Measurements from ENCODE around the gene SNRNP27.
"Not testable (repeated sequence)": the region's sequence is repeated elsewhere in the genome, so short reads cannot be mapped to it uniquely, and the experiment has no call there.

Gene SNRNP27

DNA sequence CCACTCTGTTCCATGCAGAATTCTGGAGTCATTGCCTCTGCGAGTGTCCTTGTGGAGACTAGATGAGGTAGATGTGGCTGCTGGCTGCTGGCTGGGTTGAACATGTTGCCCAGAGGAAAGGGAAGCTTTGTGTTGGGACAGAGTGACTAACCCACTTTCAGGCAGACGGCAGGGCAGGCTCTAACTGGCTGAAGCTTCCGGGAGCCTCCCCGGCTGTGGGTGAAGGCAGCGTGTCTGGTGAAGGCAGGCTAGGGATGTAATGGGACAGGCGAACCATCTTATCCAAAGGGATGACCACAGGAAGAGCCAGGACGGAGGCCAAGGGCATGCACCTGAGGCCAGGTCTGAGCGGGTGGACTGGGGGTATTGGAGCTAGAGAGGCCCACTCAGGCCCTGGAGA is 51.7 kb downstream of the SNRNP27 start:
- no peak for DNase-seq

DNA sequence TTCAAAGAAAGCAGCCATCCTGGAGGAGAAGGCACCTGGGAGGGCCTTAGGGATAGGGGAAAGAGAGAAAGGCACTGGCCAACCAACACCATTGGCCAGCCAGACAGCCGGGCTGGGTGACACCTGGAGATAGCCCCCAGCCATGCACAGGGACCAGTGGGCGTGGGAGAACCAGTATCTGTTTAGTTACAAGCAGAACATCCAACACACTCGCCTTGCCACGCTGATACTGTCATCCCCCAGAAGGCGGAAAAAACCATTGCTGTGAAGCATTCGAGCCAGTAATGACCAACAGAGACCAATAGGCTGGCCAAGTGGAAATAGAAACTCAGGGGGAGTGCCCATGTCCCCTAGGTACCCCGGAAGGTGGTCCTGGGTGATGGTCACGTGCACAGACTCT is 52.2 kb downstream of the SNRNP27 start:
- DNase-seq: no peak

DNA sequence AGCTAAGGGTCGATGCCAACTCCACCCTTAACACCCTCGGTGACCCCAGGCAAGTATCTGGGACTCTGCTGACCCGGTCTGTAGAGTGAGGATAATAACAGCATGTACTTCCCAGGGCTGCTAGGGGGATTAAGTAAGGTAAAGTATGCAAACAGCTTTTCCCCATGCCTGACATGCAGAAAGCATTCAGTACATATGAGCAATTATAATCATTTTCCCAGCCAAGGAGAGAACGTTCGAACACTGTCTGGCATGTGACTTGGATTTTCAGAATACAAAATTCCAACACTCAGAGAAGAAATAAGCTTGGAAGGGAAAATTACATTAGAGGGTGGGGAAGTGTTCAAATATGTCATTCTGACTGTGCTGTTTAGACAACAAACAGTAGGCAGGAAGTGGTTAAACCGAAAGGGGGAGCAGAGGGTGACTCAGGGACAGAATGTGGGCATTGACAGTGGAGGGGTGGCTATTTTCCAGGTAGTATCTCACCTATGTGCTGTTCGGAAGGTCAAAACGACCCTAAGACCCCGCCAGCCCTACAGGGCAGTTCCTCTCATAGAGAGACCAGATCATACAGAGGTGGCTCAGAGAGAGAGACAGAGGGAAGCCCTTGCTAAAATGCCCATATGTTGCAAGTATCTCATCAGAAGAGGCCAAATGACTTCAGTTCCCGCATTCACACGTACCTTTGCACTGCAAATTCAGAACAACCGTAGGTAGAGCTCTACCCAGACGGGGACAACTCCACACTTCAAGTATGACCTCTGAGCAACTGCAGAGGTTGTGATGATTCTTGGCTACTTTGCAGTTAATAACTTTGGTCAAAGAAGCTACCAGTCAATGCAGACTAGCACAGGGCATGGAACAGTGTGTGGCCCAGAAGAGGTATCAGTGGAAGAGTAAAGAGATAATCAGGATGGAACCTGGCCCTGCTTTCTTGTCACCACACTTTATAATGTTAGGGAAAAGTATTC is 52.9 kb downstream of the SNRNP27 start:
- DNase-seq: no peak

DNA sequence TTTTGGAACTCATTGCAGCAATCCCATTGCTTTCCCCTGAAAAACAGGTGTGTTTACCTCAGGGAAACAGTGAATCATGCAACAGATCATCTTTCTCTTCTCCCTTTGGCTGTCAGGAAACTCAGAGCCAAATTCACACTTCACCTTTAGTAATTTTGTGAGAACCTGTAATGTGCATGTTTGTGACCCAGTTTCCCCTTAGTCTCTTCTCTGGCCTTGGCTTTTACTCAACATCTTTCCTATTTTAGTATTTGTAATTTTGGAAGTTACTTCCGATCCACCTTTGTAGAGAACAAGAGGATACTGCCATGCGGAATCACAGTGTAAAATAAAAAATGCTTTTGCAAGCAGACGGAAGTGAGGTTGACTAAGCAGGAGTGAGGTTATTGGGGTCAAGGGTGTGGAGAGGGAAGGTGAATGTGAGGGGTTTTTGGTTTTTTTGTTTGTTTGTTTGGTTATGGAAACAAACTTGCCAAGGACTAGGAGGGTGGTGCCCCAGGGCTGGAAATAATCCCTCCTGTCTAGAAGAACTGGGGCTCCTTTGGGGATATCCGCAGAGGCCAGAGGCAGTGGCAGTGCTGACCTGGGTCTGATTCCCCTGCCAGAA is 53.7 kb downstream of the SNRNP27 start:
- DNase-seq: no peak

DNA sequence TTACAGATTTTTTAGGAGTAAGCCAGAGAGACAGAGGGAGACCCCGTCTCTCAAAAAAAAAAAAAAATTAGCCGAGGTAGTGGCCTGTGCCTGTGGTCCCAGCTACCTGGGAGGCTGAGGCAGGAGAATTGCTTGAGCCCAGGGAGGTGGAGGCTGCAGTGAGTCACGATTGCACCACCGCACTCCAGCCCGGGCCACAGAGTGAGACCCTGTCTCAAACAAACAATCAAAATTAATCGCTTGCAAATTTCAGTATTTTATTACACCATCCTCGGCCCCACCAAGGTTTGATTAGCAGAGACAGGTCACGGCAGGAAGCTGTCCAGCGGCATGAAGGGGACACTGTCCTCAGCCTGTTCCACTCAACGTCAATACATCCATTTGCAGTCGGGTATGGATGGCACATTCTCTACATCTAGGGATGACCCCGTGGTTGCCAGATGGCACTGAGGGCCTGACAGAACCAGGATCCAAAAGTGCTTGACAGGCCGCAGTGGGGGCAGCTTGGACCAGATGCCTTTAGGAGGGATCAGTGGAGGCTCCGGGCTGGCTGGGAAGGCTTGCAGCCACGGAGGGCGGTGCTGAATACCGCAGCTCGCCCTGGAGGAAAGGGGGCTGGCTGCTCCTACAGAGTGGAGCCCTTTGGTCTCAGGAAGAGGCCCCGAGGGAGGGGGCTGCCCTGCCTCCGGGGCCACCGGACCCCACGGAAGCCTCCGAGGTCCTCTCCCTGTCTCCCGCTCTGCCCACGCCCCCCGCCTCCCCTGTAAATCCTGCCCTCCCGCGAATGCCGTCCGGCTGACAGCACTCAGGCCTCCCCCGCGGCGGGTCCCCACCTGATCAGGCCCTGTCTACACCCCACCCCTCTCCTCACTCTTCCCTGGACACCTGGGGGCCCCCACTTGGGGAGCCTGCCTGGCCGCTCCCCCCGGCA is 54.5 kb downstream of the SNRNP27 start:
- no peak for DNase-seq

DNA sequence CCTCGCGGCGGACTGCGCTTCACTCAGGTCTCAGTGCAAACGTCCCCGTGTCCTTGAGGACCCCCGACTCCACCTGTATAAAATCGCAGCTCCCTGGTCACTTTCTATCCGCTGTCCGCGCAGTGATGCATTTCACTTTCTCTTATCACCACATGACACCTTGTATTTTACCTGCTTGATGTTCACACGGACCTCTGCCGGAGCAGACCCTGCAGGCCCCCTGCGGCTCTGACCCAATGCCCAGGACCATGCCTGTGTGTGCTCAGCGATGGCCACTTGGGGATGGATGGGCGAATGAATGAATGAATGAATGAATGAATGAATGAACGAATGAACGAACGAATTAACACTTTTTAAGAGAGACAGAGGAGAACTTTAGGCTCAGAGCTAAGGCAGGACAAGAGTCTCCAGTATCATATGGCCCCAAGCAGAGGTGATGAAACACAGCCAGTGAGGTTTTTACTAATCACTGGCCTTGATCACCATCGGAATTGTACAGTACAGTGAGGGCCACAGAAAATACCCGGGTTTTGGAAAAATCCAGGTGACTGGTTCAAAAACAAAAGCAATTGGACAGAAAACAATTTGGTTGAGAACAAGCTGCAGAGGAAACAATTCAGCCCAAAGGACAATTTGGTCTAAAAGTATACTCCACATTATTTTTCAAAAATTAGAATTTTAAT is 55.3 kb downstream of the SNRNP27 start:
- DNase-seq: no peak

DNA sequence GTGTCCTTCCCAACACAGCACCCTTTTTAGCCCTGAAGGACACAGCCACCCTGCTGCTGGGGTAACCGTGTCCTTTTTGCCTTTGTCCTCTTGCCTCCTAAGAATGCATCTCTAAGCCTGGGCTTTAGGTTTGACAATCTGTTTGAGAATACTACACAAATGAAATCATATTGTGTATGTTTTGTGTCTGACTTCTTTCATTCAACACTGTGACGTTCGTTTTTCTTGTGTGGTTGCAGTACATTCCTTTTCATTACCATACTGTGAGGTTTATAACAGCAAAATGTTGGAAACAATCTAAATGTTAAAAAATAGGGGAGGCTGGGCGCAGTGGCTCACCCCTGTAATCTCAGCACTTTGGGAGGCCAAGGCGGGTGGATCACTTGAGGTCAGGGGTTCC is 56.5 kb downstream of the SNRNP27 start:
- no peak for DNase-seq

DNA sequence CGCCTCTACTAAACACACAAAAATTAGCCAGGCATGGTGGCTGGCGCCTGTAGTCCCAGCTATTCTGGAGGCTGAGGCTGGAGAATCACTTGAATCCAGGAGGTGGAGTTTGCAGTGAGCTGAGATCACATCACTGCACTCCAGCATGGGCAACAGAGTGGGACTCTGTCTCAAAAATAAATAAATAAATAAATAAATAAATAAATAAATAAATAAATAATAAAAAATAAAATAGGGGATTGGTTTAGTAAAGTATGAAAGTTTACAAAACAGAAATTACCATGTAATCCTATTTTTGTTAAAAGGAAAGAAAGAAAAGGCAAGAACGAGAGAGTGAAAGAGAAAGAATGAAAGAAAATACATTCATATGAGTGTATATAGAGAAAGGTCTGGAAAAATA is 56.9 kb downstream of the SNRNP27 start:
- not testable (repeated sequence) for DNase-seq

DNA sequence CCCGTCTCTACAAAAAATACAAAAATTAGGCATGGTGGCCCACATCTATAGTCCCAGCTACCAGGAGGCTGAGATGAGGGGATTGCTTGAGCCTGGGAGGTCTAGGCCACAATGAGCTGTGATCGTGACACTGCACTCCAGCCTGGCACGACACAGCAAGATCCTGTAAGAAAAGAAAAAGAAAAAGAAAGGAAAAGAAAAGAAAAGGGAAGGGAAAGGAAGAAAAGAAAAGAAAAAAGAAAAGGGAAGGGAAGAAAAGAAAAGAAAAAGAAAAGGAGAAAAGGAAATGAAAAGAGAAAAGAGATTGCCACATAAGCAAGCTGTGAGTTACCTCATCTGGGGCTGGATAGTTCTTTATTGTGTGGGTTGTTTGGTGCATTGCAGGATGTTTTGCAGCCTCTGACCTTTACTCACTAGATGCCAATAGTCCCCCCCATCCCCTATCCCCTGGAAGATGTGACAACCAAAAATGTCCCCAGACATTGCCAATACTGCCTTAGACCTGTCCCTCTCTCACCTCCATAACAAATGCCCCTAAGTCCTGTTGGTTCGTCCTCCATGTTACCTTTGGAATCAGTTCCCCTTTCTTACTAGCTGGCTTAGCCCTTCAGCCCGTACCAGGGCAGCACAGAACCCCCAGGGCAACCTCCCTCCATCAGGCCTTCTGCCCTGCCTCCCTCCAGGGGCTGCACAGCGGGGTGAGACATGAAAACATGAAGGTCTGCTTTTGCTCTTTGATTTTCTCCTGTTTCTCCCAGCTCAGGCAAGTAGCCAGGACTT is 58.8 kb downstream of the SNRNP27 start:
- DNase-seq: no peak

DNA sequence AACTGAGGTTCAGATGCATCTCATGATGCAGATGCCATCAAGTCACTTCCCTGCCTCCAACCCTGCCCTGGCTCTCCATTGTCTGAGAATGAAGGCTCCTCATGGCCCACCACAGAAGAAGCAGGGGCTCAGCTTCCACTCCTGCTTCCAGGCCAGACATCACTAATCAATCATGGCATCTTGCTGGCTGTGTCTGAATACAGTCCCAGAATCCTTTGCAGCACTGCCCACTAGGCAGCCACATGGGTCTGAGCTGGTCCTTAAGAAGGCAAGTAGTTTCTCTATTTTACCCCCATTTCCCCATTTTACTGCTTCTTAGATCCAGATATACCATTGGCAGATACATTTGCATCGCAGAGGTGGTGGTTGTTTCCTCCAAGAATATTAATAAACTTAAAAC is 60.3 kb downstream of the SNRNP27 start:
- DNase-seq: no peak
